ENCODE data around the gene TRPM3. TPM values are rescaled to one million over a fixed set of nuclear protein-coding genes. Genes with fewer than 3 reads are reported as not detected.

The TRPM3 gene
- total RNA-seq, 1 donor from 2014 or later = not detected

GRCh38 chr9:71098801-71099200 lies 22.6 kb downstream of the TRPM3 start:
- intact Hi-C loops (cut with micrococcal nuclease) = no loop called here

DNA sequence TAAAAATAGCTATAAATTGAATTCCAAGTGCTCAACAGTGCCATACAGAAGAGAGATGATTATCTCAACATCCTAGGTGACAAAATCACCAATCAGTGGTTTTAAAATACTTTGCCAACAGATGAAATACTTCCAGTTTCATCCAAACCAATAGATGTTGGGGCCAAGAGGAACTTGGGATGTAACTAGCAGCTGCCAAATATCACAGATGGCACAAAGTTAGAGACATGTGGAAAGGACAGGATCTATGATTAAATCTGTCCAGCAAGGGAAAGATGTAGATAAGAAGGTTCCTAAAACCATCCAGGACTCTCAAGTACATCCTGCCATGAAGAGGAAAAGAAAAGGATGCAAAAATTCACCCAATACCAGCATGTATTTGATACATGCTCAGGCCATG lies 23.8 kb downstream of the TRPM3 start:
- intact Hi-C loops (cut with micrococcal nuclease) = no loop called here

DNA sequence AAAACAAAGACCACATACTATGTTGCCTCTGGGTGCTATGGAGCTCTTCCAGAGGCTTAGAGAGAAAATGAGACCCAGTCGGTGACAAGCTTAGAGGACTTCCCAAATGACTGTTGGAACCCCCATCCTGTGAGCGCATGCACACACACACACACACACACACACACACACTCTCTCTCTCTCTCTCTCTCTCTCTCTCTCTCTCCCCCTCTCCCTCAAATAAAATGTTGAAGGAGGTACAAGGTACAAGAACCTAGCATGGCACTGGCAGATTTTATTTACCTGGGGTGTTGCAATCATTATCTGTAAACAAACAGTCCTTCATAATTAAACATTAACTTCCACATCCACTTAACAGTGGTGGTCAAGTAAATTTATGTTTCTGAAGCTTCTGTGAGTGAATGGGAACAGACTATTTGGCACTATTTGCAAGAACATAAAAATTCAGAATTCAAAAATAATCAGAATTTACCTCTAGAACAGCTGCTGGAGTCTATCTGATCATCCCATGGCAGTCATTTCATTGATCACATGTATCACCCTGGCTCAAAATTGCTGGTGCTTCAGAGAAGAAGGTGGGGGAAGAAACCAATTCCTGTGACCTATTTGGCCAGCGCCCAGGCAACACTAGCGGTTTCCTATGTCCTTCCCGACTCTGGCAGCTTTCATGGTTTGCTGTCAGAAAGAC lies 24.9 kb downstream of the TRPM3 start:
- intact Hi-C loops (cut with micrococcal nuclease) = no loop called here

DNA sequence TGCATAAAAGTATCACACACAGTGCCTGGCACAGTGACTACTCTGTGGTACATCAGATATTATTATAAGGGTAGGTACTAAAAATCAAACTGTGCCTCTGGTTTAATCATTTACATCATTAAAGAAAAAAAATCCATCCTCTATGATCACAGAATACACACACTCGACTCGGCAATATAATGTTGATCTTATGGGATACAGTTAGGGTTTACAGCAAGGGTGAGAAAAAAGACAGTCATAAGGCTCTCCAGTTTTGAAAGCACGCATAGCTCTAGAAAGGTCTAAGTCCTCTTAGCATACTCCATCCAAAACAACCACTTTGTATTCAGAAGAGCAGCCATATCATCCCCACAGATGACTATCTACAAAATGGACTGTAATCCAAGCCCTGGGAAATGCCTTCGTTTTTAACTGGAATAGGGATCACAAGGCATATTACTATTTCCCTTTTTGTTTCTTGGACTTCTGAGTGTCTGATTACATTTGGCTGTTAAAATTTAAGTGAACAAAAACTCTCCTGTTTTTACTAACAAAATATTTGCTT lies 26.6 kb downstream of the TRPM3 start:
- intact Hi-C loops (cut with micrococcal nuclease) = no loop called here

GRCh38 chr9:71090896-71091295 lies 30.5 kb downstream of the TRPM3 start:
- intact Hi-C loops (cut with micrococcal nuclease) = no loop called here

DNA sequence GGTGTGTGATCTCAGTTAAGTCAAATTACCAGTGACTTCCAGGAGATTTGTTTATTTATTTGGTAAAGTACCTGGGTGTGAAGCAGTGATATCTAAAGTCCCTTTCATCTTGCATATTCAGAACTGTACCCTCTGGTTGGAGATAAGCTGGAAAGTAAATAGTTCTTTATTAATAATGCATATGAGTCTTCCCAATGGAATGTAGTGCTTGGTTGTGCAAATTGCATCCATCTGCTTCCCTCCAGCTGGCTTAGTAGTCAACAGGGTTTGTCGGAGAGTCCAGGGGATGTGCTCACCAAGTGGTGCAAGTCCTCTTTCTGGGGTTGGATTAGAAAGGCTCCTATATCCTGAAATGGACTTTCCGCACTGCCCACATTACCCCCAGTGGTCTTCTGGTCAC lies 42.0 kb downstream of the TRPM3 start:
- intact Hi-C loops (cut with micrococcal nuclease) = no loop called here

DNA sequence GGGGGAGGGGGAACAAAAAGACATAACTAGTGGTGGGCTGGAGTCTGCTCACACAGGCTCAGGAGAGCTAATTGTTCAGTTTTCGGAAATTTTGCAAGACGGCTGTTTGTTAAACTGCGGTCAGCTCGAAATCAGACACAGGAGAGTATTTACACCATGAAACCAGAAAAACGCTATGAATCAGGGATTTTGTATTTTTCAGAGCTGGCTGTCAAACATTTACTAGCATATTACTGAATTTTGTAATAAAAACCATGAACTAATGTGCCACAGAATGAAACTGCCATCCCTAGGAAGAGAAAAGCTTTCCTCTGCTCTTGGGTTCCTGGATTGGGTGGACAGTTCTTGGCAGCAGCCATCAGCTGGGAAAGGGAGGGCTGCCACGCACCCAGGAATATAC lies 45.3 kb downstream of the TRPM3 start:
- intact Hi-C loops (cut with micrococcal nuclease) = no loop called here

GRCh38 chr9:71073494-71073893 lies 47.9 kb downstream of the TRPM3 start:
- intact Hi-C loops (cut with micrococcal nuclease) = no loop called here

DNA sequence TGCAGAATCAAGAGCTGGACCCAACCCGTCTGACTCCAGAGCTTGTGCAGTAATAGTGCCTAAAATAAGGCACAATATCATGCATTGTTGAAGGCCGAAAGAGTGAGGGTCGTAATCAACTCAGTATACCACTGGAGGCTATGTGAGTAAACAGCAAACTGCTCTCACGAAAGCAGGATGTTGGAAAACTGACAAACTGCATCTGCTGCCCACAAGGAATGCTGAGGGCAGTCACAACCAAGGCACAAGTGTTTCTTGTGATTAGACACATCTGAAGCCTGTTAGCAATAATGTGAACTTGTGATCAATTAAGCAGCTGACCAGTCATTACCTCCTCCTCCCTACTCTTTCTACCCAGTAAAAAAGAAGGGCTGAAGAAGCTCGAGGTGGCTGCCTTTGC lies 48.8 kb downstream of the TRPM3 start:
- intact Hi-C loops (cut with micrococcal nuclease) = no loop called here

DNA sequence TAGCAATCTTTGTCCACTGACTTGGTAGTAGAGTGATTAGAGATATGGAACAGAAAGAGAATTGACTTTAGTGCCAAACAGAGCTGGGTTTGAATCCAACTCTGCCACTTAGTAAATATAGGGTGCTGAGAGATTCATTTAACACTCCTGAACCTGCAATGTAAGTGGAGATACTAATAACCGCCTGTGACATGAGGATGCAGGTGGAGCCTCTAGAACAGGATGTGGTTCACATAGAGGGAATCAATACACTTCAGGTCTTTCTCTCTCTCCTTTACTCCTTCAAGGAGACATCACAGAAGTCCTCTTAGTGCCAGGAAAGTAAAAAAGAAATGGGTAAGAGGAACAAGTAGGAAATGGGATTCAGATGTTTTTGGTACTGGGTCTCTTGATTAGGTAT lies 49.8 kb downstream of the TRPM3 start:
- intact Hi-C loops (cut with micrococcal nuclease) = no loop called here

DNA sequence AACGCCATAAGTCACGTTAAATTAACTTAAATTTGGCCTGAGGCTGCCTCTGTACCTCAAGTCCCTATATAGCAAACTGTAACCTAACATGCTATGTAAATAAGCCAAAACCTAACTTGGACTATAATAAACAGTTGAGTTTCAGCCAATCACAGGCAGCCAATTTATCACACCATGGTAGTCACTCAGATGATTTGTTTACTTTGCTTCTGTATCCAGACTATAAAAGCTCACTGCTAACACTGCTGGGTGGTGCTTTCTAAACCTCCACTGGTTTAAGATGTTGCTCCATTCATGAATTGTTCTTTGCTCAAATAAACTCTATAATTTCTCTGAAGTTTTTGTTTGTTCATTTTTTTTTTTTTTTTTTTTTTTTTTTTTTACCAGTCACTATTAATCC lies 62.8 kb downstream of the TRPM3 start:
- intact Hi-C loops (cut with micrococcal nuclease) = no loop called here

DNA sequence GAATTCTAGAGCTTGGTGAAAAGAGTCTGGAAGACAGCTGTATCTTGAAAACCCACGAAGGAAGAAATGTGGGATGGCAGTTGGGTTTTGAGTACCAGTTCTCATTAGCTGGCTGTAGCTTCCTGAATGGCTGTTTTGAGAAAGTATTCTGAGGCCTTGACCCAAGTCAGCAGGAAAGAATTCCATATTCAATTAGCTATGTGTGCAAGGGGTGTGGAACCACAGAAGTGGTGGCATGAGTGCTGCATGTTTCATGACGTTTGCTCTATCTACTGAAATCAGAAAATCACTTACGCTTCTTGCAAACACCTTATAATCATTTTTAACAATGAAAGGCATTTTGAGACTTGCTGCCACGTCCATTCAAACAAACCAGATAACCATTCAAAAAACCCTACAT lies 69.1 kb downstream of the TRPM3 start:
- intact Hi-C loops (cut with micrococcal nuclease) = no loop called here

GRCh38 chr9:71048280-71048679 lies 73.1 kb downstream of the TRPM3 start:
- intact Hi-C loops (cut with micrococcal nuclease) = no loop called here

DNA sequence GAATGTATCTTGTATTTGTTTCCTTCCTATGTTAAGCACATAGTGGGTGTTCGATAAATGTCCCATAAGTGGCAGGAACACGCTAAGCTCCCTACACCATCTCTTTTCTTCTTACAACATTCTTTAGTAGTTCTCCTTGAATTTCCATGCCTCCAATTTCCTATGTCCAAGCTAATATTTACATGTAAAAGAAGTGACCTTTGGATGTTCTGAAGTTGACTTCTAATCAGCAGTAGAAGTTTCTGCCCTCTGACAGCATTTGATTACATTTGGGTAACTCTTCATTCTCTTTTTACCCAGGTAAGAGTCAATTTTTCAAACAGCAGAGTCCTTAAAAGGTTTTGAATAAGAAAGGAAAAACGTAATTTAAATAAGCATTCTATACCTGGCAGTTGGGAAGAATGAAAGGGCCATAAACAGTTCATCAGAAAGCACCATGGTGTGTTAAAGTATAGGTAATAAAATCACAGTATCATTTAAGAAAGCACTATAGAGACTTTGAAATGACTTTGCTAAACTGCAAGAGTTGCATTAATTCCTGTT lies 78.9 kb downstream of the TRPM3 start:
- intact Hi-C loops (cut with micrococcal nuclease) = no loop called here

DNA sequence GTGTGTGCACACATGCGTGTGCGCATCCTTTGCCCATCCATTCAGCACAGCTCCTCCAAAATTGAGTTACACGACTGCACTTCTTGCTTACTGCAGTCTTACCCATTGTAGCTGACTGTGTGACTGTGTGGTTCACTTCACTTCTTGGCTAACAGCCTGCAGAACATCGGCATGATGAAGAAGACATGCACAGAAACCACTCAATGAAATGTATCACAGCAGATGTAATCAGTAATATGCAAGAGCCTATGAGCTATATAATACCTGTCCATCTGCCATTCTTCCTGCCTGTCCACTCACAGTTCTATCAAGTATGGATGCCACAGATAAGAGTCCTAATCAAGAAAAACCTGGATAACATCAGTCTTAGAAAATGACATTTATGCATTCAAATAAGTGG lies 83.9 kb downstream of the TRPM3 start:
- intact Hi-C loops (cut with micrococcal nuclease) = no loop called here

DNA sequence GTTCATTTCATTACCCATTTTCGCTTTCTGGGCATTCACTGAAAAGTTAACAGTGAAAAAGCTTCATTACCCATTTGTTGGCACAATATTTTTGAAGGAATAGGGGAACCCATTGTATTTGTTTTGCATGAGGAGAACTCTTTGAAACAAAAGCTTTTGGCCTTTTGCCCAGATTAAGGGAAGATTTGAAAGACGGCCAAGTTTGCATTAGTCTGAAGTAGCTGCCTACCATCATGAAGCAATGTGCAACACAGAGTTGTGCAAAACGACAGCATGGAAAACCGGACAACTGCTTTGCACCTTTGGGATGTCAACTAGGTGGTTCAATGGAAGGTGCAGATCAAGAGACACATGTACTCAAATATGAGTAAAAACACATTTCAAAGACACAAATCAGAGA lies 84.9 kb downstream of the TRPM3 start:
- intact Hi-C loops (cut with micrococcal nuclease) = no loop called here

DNA sequence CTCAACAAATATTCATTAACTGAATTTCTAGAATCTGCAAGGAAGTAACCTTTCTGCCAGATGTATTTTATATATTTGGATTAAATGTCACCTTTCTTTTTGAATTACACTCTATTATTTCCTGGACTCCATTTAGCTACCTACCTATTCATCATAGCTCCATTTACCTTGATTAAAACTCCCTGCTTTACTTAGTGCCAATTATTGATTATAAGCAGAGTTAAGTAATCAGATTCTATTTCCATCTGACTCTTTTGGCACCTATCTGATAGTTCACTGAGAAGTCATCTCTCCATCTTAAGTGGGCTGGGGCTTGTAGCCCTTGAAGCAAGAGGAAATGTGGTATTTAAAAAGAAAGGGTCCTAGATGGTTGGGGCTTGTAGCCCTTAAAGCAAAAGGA lies 88.6 kb downstream of the TRPM3 start:
- intact Hi-C loops (cut with micrococcal nuclease) = no loop called here

DNA sequence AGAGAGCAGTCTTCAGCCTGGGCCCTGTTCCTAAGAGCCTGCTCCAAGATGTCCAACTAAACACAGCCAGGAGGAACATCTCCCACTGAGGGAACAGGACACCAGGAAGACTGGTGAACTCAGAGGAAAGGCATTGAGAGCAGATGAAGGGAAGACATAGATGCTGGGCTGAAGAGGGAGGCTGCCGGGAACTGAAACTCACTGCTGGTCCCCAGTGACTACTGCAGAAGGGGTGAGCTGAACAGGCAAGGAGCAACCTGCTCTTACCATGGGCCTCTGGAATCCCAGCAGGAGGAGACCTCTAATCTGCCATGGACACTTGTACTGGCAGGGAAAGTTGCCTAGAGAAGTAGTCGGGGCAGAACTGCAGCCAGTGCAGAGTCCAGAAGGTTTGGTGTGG lies 95.7 kb downstream of the TRPM3 start:
- intact Hi-C loops (cut with micrococcal nuclease) = no loop called here

DNA sequence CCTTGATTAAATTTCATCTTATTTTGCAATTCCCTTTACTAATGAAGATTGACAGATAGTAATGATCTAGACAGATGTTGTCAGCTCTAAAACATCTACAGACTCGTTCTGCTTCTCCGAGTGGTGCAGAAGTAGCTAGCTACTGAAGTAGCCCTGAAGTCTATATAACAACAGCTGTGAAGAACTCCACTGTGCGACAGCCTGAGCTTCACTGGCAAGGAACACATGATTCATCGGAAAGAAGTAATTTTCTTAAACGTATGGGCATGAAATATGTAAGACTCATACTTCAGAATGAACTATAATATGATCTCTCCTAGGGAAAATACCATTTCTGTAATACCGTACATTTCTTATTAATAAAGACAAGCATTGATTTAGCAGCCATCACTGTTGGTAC lies 96.2 kb downstream of the TRPM3 start:
- intact Hi-C loops (cut with micrococcal nuclease) = no loop called here

- intact Hi-C loops (cut with micrococcal nuclease) = no loop called here
Observed at GRCh38 chr9:71010258-71010657, 111.2 kb downstream of the TRPM3 start.

- intact Hi-C loops (cut with micrococcal nuclease) = no loop called here
Observed at GRCh38 chr9:71005456-71005855, 116.0 kb downstream of the TRPM3 start.

DNA sequence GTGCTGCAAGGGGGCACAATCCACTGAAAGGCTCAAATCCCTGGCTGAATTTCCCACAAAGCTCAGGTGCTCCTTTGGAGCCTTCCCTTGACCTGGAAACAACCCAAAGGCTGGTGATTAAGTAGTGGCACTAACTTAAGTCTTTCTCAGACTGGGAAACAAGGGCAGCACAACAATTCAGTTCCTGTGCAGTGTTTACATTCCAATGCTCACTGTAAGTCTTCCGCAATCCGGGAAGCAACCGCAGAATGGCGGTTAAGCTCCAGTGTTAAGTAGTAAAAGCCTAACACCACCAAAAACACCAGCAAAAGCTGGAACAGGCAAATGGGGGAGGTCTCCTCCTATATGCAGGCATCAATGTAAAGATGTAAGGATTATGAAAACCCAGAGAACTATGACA lies 117.2 kb downstream of the TRPM3 start:
- intact Hi-C loops (cut with micrococcal nuclease) = no loop called here

DNA sequence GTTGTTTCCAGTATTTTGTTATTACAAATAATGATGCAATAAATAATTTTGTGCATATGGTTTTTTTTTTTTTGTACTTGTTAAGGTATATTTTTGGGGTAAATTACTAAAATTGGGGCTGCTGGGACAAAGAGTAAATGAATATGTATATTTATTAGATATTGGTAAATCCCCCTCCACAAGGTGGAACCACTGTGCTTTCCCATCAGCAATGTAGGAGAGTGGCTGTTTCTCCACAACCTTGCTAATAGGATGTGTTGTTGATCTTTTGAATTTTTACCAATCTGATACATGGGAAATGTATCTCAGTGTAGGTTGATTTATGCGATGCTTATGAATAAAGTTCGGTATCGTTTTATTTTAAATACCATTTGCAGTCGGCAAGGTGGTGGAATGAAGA lies 118.1 kb downstream of the TRPM3 start:
- intact Hi-C loops (cut with micrococcal nuclease) = no loop called here
